HepG2 (cell line): Measurements from ENCODE around the gene NMNAT1. TPM values are rescaled to one million over a fixed set of nuclear protein-coding genes. Genes with fewer than 3 reads are reported as not detected.

Experiments used
- CBX1 ChIP-seq: IDR thresholded peaks from one replicate; pipeline ENCODE4 v1.6.1; 2016; ENCODE audit warnings: antibody characterized with exemption, low read depth
- CEBPZ ChIP-seq: IDR thresholded peaks from 2 replicates; pipeline ENCODE4 v1.6.1; 2012; ENCODE audit warnings: low read length, improper control_type of control experiment
- KLF12 ChIP-seq: sonication (generic); formaldehyde crosslinking; IDR thresholded peaks from 2 replicates; pipeline ENCODE4 v1.4.0; 2020; ENCODE audit warnings: missing genetic modification reagents, borderline replicate concordance
- MXD3 ChIP-seq: IDR thresholded peaks from 2 replicates; pipeline ENCODE4 v1.6.1; 2016; ENCODE audit warnings: mild to moderate bottlenecking, missing biosample characterization, missing genetic modification reagents
- NBN ChIP-seq: fragments of 450-650 bp; conservative IDR thresholded peaks from 2 replicates; pipeline ENCODE4 v1.6.1; 2017
- PRDM15 ChIP-seq: sonication (generic); formaldehyde crosslinking; IDR thresholded peaks from 2 replicates; pipeline ENCODE4 v1.4.0; 2020; ENCODE audit warnings: missing genetic modification reagents
- SNAPC2 ChIP-seq: sonication (generic); formaldehyde crosslinking; IDR thresholded peaks from 2 replicates; pipeline ENCODE4 v1.8.1; 2022; ENCODE audit warnings: mild to moderate bottlenecking, missing genetic modification reagents
- SOX6 ChIP-seq, 2 experiments: fragments of 450-650 bp in 1 of 2; sonication (generic) in 1 of 2; formaldehyde crosslinking in 1 of 2; IDR thresholded peaks; 2 replicates each; pipeline versions ENCODE4 v1.4.0 to v1.6.1; 2017 to 2020; ENCODE audit warnings: antibody characterized with exemption in 1 of 2, mild to moderate bottlenecking in 1 of 2, missing genetic modification reagents in 1 of 2
- ZBTB14 ChIP-seq: sonication (generic); formaldehyde crosslinking; IDR thresholded peaks from 2 replicates; pipeline ENCODE4 v1.4.0; 2020; ENCODE audit warnings: missing genetic modification reagents
- ZBTB4 ChIP-seq: sonication (generic); formaldehyde crosslinking; IDR thresholded peaks from 2 replicates; pipeline ENCODE4 v1.4.0; 2020; ENCODE audit warnings: missing genetic modification reagents, mild to moderate bottlenecking, borderline replicate concordance
- ZBTB44 ChIP-seq: sonication (generic); formaldehyde crosslinking; IDR thresholded peaks from 2 replicates; pipeline ENCODE4 v1.4.0; 2020; ENCODE audit warnings: missing genetic modification reagents
- ZNF550 ChIP-seq: sonication (generic); formaldehyde crosslinking; IDR thresholded peaks from 2 replicates; pipeline ENCODE4 v1.4.0; 2020; ENCODE audit warnings: mild to moderate bottlenecking, missing genetic modification reagents, borderline replicate concordance
- ZNF616 ChIP-seq: sonication (generic); formaldehyde crosslinking; IDR thresholded peaks from 2 replicates; pipeline ENCODE4 v1.5.0; 2020; ENCODE audit warnings: low read depth, mild to moderate bottlenecking, missing genetic modification reagents
- polyA plus RNA-seq, 8 experiments: library from polyadenylated mRNA; depleted of rRNA in 3 of 8; stranded (reverse) in 7 of 8; unstranded in 1 of 8; fragments of >200 nt; fragmentation: Illumina TruSeq in 4 of 8; extraction: Trizol in 4 of 8; gene quantifications; 2 replicates each; pipeline versions ENCODE4 v1.2.1 to v1.2.3, GENCODE V29; 2011 to 2016; ENCODE audit warnings: low read depth in 4 of 8, missing spikeins in 1 of 8, mixed read lengths in 1 of 8; ENCODE audit not compliant: insufficient read depth in 1 of 8
- total RNA-seq, 5 experiments: library from RNA; depleted of rRNA; stranded (reverse); fragments of >200 nt; fragmentation: Illumina TruSeq; extraction: Trizol; gene quantifications; 2 replicates each; pipeline ENCODE4 v1.2.3, GENCODE V29; 2016; ENCODE audit warnings: low read depth in 1 of 5

The NMNAT1 gene
- total and polyA plus RNA-seq, 2 of the 13 experiments (the other 11 are each of a cell fraction or from before 2014, with no cell fraction given) = 5.6 to 12.2 TPM

- TF ChIP-seq ZNF550 (CRISPR knock-in tag) (no peak), CBX1 (no peak), KLF12 (CRISPR knock-in tag) (0 out of 2 replicates have a peak, but pooled peaks have one; percentile 52), NBN (no peak), CEBPZ (no peak), SNAPC2 (no peak), ZBTB4 (CRISPR knock-in tag) (no peak), SOX6 (IDR thresholded peaks at IDR 0.05) (no peak), SOX6 (CRISPR knock-in tag; IDR thresholded peaks at IDR 0.05) (peak; percentile 35; the same call in 1 of the 2 replicates), ZBTB44 (no peak), ZNF616 (CRISPR knock-in tag) (0 out of 2 replicates have a peak, but pooled peaks have one; percentile 38), MXD3 (CRISPR knock-in tag) (peak; percentile 14; the same call in 1 of the 2 replicates), ZBTB14 (CRISPR knock-in tag) (no peak), PRDM15 (CRISPR knock-in tag) (no peak)
Measured at GRCh38 chr1:10032590-10033358, 89.5 kb downstream of the NMNAT1 start, which contains the start of gene UBE4B (continued).
